H1 (cell line): ENCODE measurements around the gene BDKRB1. TPM values are rescaled to one million over a fixed set of nuclear protein-coding genes. Genes with fewer than 3 reads are reported as not detected.

Source experiments
- CTCF ChIA-PET: fragments of 300-600 bp; sonication (Branson Sonifier 250); formaldehyde crosslinking; loops from one replicate; lab custom pipeline; 2021; ENCODE audit not compliant: partially characterized antibody; lab: Charles Lee
- POLR2A ChIA-PET: fragments of 300-600 bp; sonication (Branson Sonifier 250); formaldehyde crosslinking; loops from one replicate; lab custom pipeline; 2021; ENCODE audit warnings: inconsistent platforms; ENCODE audit not compliant: partially characterized antibody; lab: Charles Lee
- DNase-seq, 2 experiments: peaks; one replicate each; pipeline versions ENCODE4 v3.0.0 to v3.0.0-alpha.2; 2010 to 2022; ENCODE audit warnings: low spot score in 2 of 2, low read depth in 1 of 2, mixed read lengths in 1 of 2
- FAIRE-seq: peaks from 2 replicates; lab custom pipeline; 2011; peaks lifted over from hg19 to GRCh38; lab: Jason Lieb, UNC
- H2AFZ ChIP-seq: 2 replicates; pipeline ENCODE4 v1.8.1; 2012; ENCODE audit warnings: low read length, inconsistent platforms
- H2AK5ac ChIP-seq: 2 replicates; pipeline ENCODE4 v1.6.1; 2013; ENCODE audit warnings: low read depth, low read length
- H2BK120ac ChIP-seq: replicated peaks from 2 replicates; pipeline ENCODE3; 2013; ENCODE audit warnings: low read depth, low read length, inconsistent platforms
- H2BK12ac ChIP-seq: 2 replicates; pipeline ENCODE4 v1.6.1; 2013; ENCODE audit warnings: low read depth, low read length
- H2BK15ac ChIP-seq: 2 replicates; pipeline ENCODE4 v1.6.1; 2013; ENCODE audit warnings: low read length
- H2BK20ac ChIP-seq: 2 replicates; pipeline ENCODE4 v1.6.1; 2013; ENCODE audit warnings: low read length
- H2BK5ac ChIP-seq: 2 replicates; pipeline ENCODE4 v1.6.1; 2013; ENCODE audit warnings: low read depth, low read length
- H3K14ac ChIP-seq: 2 replicates; pipeline ENCODE4 v1.6.1; 2013; ENCODE audit warnings: inconsistent platforms; ENCODE audit not compliant: insufficient read length
- H3K18ac ChIP-seq: 2 replicates; pipeline ENCODE4 v1.6.1; 2013; ENCODE audit warnings: low read length; ENCODE audit errors: extremely low read depth
- H3K23ac ChIP-seq: 2 replicates; pipeline ENCODE4 v1.6.1; 2013; ENCODE audit warnings: inconsistent platforms; ENCODE audit not compliant: insufficient read length
- H3K23me2 ChIP-seq: 2 replicates; pipeline ENCODE4 v1.6.1; 2013; ENCODE audit warnings: low read depth, low read length
- H3K27ac ChIP-seq: 2 replicates; pipeline ENCODE4 v1.6.1; 2011; ENCODE audit warnings: low read depth, low read length, inconsistent platforms
- H3K27me3 ChIP-seq, 4 experiments: replicated peaks in 1 of 4; 1 replicate in 1 of 4; 2 replicates in 3 of 4; pipeline versions ENCODE4 v1.6.1 to v1.8.1; 2011 to 2013; ENCODE audit warnings: low read length in 3 of 4, mild to moderate bottlenecking in 3 of 4, inconsistent platforms in 2 of 4, mixed read lengths in 2 of 4, moderate library complexity in 1 of 4; ENCODE audit not compliant: control insufficient read depth in 3 of 4, insufficient read depth in 3 of 4; ENCODE audit errors: extremely low read depth in 1 of 4
- H3K36me3 ChIP-seq, 4 experiments: 2 replicates each; pipeline versions ENCODE4 v1.6.1 to v1.8.1; 2011 to 2013; ENCODE audit warnings: mild to moderate bottlenecking in 4 of 4, low read length in 3 of 4, moderate library complexity in 2 of 4, control low read depth in 1 of 4, inconsistent platforms in 1 of 4; ENCODE audit not compliant: insufficient read depth in 4 of 4, control insufficient read depth in 2 of 4
- H3K4ac ChIP-seq: replicated peaks from 2 replicates; pipeline ENCODE3; 2013; ENCODE audit warnings: low read length, low read depth, mixed read lengths, inconsistent platforms; ENCODE audit not compliant: insufficient read length
- H3K4me1 ChIP-seq, 4 experiments: replicated peaks in 1 of 4; 1 replicate in 1 of 4; 2 replicates in 3 of 4; pipeline versions ENCODE4 v1.6.1 to v1.8.1; 2011 to 2013; ENCODE audit warnings: low read length in 3 of 4, inconsistent platforms in 2 of 4, mixed read lengths in 1 of 4; ENCODE audit not compliant: insufficient read depth in 4 of 4, control insufficient read depth in 3 of 4
- H3K4me2 ChIP-seq, 2 experiments: 2 replicates each; pipeline versions ENCODE4 v1.6.1 to v1.8.1; 2011 to 2013; ENCODE audit warnings: low read depth in 2 of 2, low read length in 2 of 2, control low read depth in 1 of 2, inconsistent platforms in 1 of 2, mild to moderate bottlenecking in 1 of 2; ENCODE audit not compliant: insufficient read depth in 1 of 2
- H3K4me3 ChIP-seq, 4 experiments: fragments of 200-600, 300-600 bp in 1 of 4; sonication (generic), shearing (Covaris generic), sonication (Bioruptor Twin) in 1 of 4; 2 replicates each; pipeline versions ENCODE4 v1.5.1 to v1.8.1; 2011 to 2016; ENCODE audit warnings: low read length in 4 of 4, low read depth in 3 of 4, control low read depth in 2 of 4, inconsistent platforms in 2 of 4, mild to moderate bottlenecking in 2 of 4, mixed read lengths in 1 of 4, moderate library complexity in 1 of 4; ENCODE audit not compliant: insufficient read depth in 2 of 4; ENCODE audit errors: extremely low read depth in 1 of 4
- H3K56ac ChIP-seq: replicated peaks from 2 replicates; pipeline ENCODE3; 2013; ENCODE audit warnings: low read depth, mild to moderate bottlenecking, mixed read lengths, low read length, inconsistent platforms; ENCODE audit not compliant: insufficient read length
- H3K79me1 ChIP-seq: 2 replicates; pipeline ENCODE4 v1.6.1; 2013; ENCODE audit warnings: low read depth, low read length, control low read depth
- H3K79me2 ChIP-seq, 2 experiments: 2 replicates each; pipeline versions ENCODE4 v1.6.1 to v1.8.1; 2012 to 2013; ENCODE audit warnings: low read length in 2 of 2, mild to moderate bottlenecking in 2 of 2, inconsistent platforms in 1 of 2; ENCODE audit not compliant: insufficient read depth in 2 of 2, control insufficient read depth in 1 of 2
- H3K9ac ChIP-seq, 4 experiments: replicated peaks in 1 of 4; 1 replicate in 1 of 4; 2 replicates in 3 of 4; pipeline versions ENCODE4 v1.6.1 to v1.8.1; 2011 to 2013; ENCODE audit warnings: low read depth in 3 of 4, low read length in 3 of 4, control low read depth in 2 of 4, mild to moderate bottlenecking in 2 of 4, moderate library complexity in 2 of 4, inconsistent platforms in 1 of 4; ENCODE audit errors: extremely low read depth in 1 of 4
- H3K9me3 ChIP-seq, 2 experiments: 2 replicates each; pipeline versions ENCODE4 v1.6.1 to v1.8.1; 2012 to 2013; ENCODE audit warnings: mild to moderate bottlenecking in 2 of 2, moderate library complexity in 2 of 2, control low read depth in 1 of 2, inconsistent platforms in 1 of 2, low read depth in 1 of 2, low read length in 1 of 2, mixed read lengths in 1 of 2; ENCODE audit not compliant: insufficient read depth in 2 of 2
- H4K20me1 ChIP-seq, 2 experiments: replicated peaks in 1 of 2; 2 replicates each; pipeline versions ENCODE3 to v1.8.1; 2011 to 2013; ENCODE audit warnings: inconsistent platforms in 2 of 2, low read length in 2 of 2, mild to moderate bottlenecking in 1 of 2; ENCODE audit not compliant: insufficient read depth in 2 of 2, control insufficient read depth in 1 of 2
- H4K5ac ChIP-seq: 2 replicates; pipeline ENCODE4 v1.6.1; 2013; ENCODE audit warnings: low read length, low read depth, mixed read lengths, inconsistent platforms; ENCODE audit not compliant: insufficient read length
- H4K8ac ChIP-seq: 2 replicates; pipeline ENCODE4 v1.8.0; 2013; ENCODE audit warnings: mild to moderate bottlenecking, moderate library complexity, low read length, inconsistent platforms; ENCODE audit not compliant: insufficient read depth; ENCODE audit errors: extremely low read depth
- H4K91ac ChIP-seq: replicated peaks from 2 replicates; pipeline ENCODE3; 2013; ENCODE audit warnings: low read length, mixed read lengths, inconsistent platforms; ENCODE audit not compliant: insufficient read length
- HDAC6 ChIP-seq: IDR thresholded peaks from one replicate; pipeline ENCODE4 v1.7.1; 2012; ENCODE audit warnings: low read depth, mild to moderate bottlenecking, inconsistent platforms, low read length, moderate library complexity
- ZNF274 ChIP-seq: IDR thresholded peaks from 2 replicates; pipeline ENCODE4 v1.7.0; 2012; ENCODE audit warnings: low read length, borderline replicate concordance; ENCODE audit errors: extremely low read depth
- WGBS, 2 experiments: shearing (Covaris generic) in 1 of 2; methylation state at CpG; one replicate each; pipeline versions ENCODE4 v1.1.6 to v1.1.7; 2013 to 2015; ENCODE audit warnings: low lambda C conversion rate in 2 of 2, mixed read lengths in 2 of 2, inconsistent platforms in 1 of 2, low coverage in 1 of 2, missing lambda C conversion rate in 1 of 2; ENCODE audit not compliant: insufficient replicate concordance in 2 of 2, insufficient coverage in 1 of 2, insufficient read length in 1 of 2; ENCODE audit errors: extremely low coverage in 1 of 2, missing lambda C conversion rate in 1 of 2; 5-methylcytosine and 5-hydroxymethylcytosine counted together
- long read RNA-seq, 2 experiments: library from RNA in 1 of 2; library from capped mRNA in 1 of 2; stranded (forward); transcript quantifications; one replicate each; pipeline ENCODE4 v2.0.0, GENCODE V29; 2021; ENCODE audit warnings: inconsistent platforms in 1 of 2
- polyA minus RNA-seq, 3 experiments: library from RNA; depleted of rRNA, polyadenylated mRNA; stranded (reverse); fragments of >200 nt; gene quantifications; 1 replicate in 2 of 3; 2 replicates in 1 of 3; pipeline ENCODE4 v1.2.3, GENCODE V29; 2011
- polyA plus RNA-seq, 7 experiments: library from polyadenylated mRNA; depleted of rRNA in 3 of 7; stranded (reverse) in 5 of 7; unstranded in 2 of 7; fragments of >200 nt in 5 of 7; fragments of 200-250 nt in 2 of 7; gene quantifications; 1 replicate in 5 of 7; 2 replicates in 1 of 7; 4 replicates in 1 of 7; pipeline versions ENCODE4 v1.2.1 to v1.2.3, GENCODE V29; 2011 to 2013; ENCODE audit warnings: missing spikeins in 2 of 7, mixed read lengths in 2 of 7
- total RNA-seq: library from RNA; stranded (reverse); fragmentation: NEBNext Ultra II Directional; extraction: Animal tissue kit (Norgen Biotek cat#: 25700); gene quantifications from 2 replicates; pipeline ENCODE4 v1.2.1, GENCODE V29; 2021

BDKRB1 gene
- total RNA-seq (not detected in 2 replicates), polyA plus RNA-seq (2011; rRNA removed) (0.17 and 0.27 TPM in 2 replicates), polyA minus RNA-seq (2011; rRNA and poly(A)+ RNA removed) (not detected in 2 replicates)
- polyA plus RNA-seq (2011; cell fraction: cytosol; rRNA removed): 0.06 TPM
- 0.34 TPM for polyA plus RNA-seq (2011; cell fraction: nucleus; rRNA removed)
- polyA plus RNA-seq (2012, experiment 1 of 2): 0.15 TPM in 1 of 4 replicates, not detected in the others
- not detected for polyA plus RNA-seq (2012, experiment 2 of 2)
- polyA plus RNA-seq (2013, experiment 1 of 2): 0.08 TPM
- 0.15 TPM for polyA plus RNA-seq (2013, experiment 2 of 2)
- 1.1 TPM for polyA minus RNA-seq (2011; cell fraction: cytosol; rRNA and poly(A)+ RNA removed)
- polyA minus RNA-seq (2011; cell fraction: nucleus; rRNA and poly(A)+ RNA removed): not detected
- long read RNA-seq, experiment 1: 0 reads
- long read RNA-seq, experiment 2: 0 reads

GRCh38 chr14:96255501-96256366 lies at the start of gene BDKRB1:
Gene BDKRB1 (plus strand): TSS chr14:96256210. CDS start chr14:96263683, 7,473 bp downstream.
- H3K4me2 ChIP-seq: no peak within 1 kb of the TSS
- no peaks in the 10 kb centered on the region for H3K36me3 ChIP-seq

More at GRCh38 chr14:96255501-96256366, at the start of gene BDKRB1:
- Histone ChIP-seq H4K5ac (no peak within 1 kb of the TSS), H3K18ac (no peak within 1 kb of the TSS), H2BK120ac (no peak within 1 kb of the TSS), H2BK15ac (no peak within 1 kb of the TSS), H2BK5ac (no peak within 1 kb of the TSS), H3K9me3 (peaks cover 0 to 7% of the 10 kb centered on the region in 2 experiments; a peak in 2 of 4 replicates), H3K23ac (no peak within 1 kb of the TSS), H2AK5ac (no peak within 1 kb of the TSS), H3K4me1 (peaks cover 0 to 3% (median 1%) of the 10 kb centered on the region in 4 experiments; a peak in 3 of 7 replicates), H4K8ac (no peak within 1 kb of the TSS), H3K56ac (no peak within 1 kb of the TSS), H3K27me3 (no peaks in the 10 kb centered on the region), H3K4ac (no peak within 1 kb of the TSS), H3K14ac (no peak within 1 kb of the TSS), H2BK20ac (no peak within 1 kb of the TSS), H3K4me3 (no peak within 1 kb of the TSS), H3K79me2 (no peaks in the 10 kb centered on the region), H2BK12ac (no peak within 1 kb of the TSS), H3K9ac (no peak within 1 kb of the TSS), H3K27ac (no peak within 1 kb of the TSS), H3K79me1 (no peaks in the 10 kb centered on the region), H4K91ac (no peak within 1 kb of the TSS), H2AFZ (no peak within 1 kb of the TSS), H4K20me1 (no peaks in the 10 kb centered on the region), H3K23me2 (no peaks in the 10 kb centered on the region)
- WGBS, 2 experiments: 83% methylated on average over 12 of the region's 12 CpGs; no CpG with 5 or more reads in 1 of the 2 experiments
- no peak for TF ChIP-seq ZNF274
- no peak for TF ChIP-seq HDAC6
- ChIA-PET CTCF (interaction anchor here (1.4 to 6.0 kb wide), 4 partner anchors 10 to 154 kb away, joined by 4 to 23 read pairs (median 6); no protein-coding TSS in a partner anchor), POLR2A (interaction anchor here (0.7 kb wide), 1 partner anchor 10 kb away, joined by 3 read pairs; no protein-coding TSS in a partner anchor)
- FAIRE-seq: no peak
- DNase-seq: no peak
